ENCODE data around the gene ZBTB34. TPM values are rescaled to one million over a fixed set of nuclear protein-coding genes. Genes with fewer than 3 reads are reported as not detected.

ZBTB34 gene
- total RNA-seq, 4 donors from 2014 or later = 11.5 to 19.7 (median 16.2) TPM

DNA sequence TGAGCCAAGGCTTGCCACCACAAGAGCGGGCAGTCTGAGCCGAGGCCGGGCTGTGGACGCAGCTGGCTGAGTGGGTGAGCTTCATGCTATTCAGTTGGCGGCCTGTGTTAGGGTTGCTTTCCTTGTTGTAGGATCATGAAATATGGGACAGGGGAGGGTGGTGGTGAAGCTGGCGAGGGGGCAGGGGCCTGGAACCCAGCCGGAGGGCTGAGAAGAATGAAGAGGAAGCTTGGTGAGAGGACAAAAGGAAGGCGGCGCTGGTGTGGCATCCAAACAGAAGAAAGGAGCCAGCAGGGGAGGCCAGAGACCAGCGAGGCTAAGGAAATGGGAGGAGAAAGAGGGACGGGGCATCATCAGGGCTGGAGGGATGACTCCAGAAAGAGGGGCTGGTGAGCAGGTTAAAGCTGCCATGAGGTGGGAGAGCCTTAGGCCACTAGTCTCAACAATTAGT lies 72.5 kb downstream of the ZBTB34 start:
- TF ChIP-seq, protein P1, sequence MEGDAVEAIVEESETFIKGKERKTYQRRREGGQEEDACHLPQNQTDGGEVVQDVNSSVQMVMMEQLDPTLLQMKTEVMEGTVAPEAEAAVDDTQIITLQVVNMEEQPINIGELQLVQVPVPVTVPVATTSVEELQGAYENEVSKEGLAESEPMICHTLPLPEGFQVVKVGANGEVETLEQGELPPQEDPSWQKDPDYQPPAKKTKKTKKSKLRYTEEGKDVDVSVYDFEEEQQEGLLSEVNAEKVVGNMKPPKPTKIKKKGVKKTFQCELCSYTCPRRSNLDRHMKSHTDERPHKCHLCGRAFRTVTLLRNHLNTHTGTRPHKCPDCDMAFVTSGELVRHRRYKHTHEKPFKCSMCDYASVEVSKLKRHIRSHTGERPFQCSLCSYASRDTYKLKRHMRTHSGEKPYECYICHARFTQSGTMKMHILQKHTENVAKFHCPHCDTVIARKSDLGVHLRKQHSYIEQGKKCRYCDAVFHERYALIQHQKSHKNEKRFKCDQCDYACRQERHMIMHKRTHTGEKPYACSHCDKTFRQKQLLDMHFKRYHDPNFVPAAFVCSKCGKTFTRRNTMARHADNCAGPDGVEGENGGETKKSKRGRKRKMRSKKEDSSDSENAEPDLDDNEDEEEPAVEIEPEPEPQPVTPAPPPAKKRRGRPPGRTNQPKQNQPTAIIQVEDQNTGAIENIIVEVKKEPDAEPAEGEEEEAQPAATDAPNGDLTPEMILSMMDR (IDR thresholded peaks at IDR 0.05; ENCODE audit: low read depth) = no peak

DNA sequence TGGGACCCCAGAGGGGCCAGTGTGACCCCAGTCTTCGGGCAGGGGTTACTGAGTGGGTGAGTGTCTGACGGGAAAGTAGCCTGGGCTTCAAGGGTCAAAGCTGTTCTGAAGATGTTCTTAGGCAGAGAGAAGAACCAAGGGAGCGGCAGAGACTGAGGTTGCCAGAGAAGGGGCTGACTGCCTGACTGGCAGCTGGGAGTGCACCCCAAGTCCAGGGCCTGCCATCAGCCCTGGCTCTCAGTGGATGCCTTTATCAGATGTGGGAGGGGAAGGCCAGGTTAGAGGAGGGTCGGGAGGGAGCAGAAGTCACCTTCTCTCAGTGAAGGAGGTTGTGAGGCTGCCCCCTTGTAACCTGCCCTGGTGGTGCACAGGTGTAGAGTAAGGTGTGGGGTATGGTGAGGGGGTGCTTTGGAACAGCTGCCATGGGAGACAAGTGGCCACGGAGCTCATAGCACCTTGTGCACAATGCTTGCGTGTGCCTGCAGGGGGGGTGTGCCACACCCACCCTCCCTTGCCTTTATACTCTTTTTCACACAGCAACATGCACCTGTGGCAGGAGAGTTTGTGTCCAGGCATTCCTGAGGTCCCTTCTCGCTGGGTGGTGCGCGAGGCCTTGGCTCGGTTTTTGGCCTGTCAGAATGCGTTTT lies 73.0 kb downstream of the ZBTB34 start:
- TF ChIP-seq, protein P1 (IDR thresholded peaks at IDR 0.05; ENCODE audit: low read depth) = no peak

DNA sequence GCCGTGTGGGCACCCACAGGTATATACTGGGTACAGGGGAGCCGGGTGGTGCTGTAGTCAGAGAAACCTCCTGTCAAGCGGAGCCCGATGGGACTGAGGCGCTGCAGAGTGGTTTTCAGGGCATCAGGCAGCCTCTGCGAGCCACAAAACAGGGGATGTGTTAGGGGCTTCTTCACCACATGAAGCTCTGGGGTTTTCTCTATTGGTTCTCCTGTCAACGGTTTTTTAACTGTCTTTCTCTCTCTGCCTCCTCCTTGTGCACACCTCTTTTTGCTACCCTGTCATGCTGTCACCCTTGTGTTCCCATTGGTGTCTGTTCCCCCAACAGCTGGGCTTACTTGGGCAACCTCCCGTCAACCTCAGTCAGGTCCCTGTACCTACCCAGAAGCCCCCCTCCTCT lies 74.0 kb downstream of the ZBTB34 start:
- TF ChIP-seq, protein P1 (IDR thresholded peaks at IDR 0.05; ENCODE audit: low read depth) = no peak

Other genes with a start within 250 kb of the ZBTB34 start
- 1 to 10 TPM in 1 of 4 donors, under 1 TPM in 2, not detected in 1; 0.38 to 1.1 (median 0.51) TPM for gene LMX1B, start 246.7 kb upstream of the ZBTB34 start, total RNA-seq
- gene ZBTB43, start 55.6 kb upstream of the ZBTB34 start, total RNA-seq = 10 to 100 TPM in 3 of 4 donors, 1 to 10 TPM in 1; 9.9 to 15.2 (median 12.7) TPM
- gene RALGPS1, start 54.1 kb downstream of the ZBTB34 start, total RNA-seq = 10 to 100 TPM in 1 of 4 donors, 1 to 10 TPM in 3; 4.7 to 18.1 (median 5.0) TPM

Data from subcutaneous adipose tissue (tissue), 4 donors.